GM10266 (cell line): Measurements from ENCODE around the gene CERKL.

Source experiments
- DNase-seq: peaks from one replicate; pipeline ENCODE4 v3.0.0; 2012; ENCODE audit errors: extremely low spot score
- TF ChIP-seq, protein P1 (sequence below): IDR thresholded peaks from 2 replicates; pipeline ENCODE4 v1.5.1; 2012; ENCODE audit warnings: mild to moderate bottlenecking, low read depth; ENCODE audit not compliant: control insufficient read depth, insufficient read depth; ENCODE audit errors: missing control alignments

CERKL gene

DNA sequence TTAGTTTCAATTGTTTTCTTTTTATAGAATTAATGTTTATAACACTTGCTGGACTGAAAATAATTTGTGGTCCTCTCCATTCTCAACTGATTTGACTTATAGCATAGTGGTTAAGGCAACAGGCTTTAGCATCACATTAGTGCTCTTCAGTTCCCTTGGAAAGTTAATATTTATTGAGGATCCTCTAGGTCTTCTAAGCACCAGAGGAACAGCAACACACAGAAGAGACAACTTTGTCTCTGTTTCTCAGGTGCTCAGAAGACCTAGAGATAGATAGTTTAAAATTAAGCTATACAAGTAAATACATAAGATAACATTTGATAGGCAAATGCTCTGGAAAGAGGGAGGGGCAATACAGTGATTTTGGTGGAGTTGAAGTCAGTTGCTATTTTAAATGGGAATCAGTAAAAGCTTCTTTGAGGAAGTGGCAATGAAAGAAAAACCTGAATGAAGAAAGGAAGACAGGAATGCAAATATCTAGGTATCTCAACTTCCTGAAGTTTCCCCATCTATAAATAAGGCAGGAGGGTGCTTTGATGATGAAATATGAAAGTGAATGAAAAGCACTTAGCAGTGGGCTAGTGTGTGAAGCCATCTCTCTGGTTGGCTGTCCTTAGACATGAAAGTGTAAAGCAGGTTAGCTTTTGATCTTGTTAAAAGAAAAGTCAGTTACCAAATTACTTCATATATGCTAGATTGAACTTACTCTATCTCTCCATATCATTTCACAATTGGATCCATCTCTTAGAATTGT, 15.5 kb upstream of the CERKL start:
- no peak for DNase-seq
- TF ChIP-seq, protein P1, sequence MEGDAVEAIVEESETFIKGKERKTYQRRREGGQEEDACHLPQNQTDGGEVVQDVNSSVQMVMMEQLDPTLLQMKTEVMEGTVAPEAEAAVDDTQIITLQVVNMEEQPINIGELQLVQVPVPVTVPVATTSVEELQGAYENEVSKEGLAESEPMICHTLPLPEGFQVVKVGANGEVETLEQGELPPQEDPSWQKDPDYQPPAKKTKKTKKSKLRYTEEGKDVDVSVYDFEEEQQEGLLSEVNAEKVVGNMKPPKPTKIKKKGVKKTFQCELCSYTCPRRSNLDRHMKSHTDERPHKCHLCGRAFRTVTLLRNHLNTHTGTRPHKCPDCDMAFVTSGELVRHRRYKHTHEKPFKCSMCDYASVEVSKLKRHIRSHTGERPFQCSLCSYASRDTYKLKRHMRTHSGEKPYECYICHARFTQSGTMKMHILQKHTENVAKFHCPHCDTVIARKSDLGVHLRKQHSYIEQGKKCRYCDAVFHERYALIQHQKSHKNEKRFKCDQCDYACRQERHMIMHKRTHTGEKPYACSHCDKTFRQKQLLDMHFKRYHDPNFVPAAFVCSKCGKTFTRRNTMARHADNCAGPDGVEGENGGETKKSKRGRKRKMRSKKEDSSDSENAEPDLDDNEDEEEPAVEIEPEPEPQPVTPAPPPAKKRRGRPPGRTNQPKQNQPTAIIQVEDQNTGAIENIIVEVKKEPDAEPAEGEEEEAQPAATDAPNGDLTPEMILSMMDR = no peak

- TF ChIP-seq, protein P1 = no peak
- no peak for DNase-seq
Measured at GRCh38 chr2:181670632-181671031, 13.7 kb upstream of the CERKL start.

- TF ChIP-seq, protein P1 = no peak
- DNase-seq = no peak
Measured at GRCh38 chr2:181667234-181667633, 10.3 kb upstream of the CERKL start.

DNA sequence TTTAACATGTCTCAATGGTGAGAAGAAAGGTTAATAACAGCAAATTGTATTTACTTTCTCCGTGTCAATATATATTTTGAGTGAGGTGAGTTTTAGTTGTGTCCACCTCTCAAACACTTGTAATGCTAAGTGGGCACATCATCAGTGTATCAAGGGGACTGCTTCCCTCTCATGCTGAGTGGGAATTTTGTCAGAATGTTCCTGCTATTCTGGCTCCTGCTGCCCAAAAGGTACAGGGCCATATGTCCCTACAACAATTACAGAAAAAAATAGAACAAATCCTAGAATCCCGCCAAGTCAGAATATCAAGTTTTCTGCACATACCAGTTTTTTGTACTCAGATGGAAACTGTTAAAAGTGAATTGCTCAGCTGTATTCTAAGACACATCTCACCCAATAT, 5.4 kb upstream of the CERKL start:
- TF ChIP-seq, protein P1 = no peak
- no peak for DNase-seq

- TF ChIP-seq, protein P1 = no peak
- no peak for DNase-seq
Measured at GRCh38 chr2:181660181-181660580, 3.3 kb upstream of the CERKL start.

DNA sequence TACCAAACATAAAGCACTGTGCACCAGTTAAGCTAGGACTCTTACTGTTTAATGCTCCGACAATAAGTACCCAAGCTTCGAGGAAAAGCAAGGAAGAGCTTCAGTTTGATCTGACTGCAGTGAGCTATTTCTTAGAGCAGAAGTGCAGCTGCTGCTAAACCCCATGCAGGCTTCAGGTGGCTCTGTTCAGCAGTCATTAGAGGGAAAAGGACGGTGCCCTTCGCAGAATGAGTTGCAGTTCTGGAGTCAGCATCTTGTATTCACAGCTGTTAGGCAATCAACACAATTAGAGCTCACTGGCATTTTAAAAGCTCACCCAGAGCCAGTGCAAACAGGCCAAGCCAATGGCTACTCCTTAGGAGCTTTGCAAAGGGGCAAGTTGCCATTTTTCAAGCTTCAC, 1.5 kb upstream of the CERKL start:
- DNase-seq = no peak

DNA sequence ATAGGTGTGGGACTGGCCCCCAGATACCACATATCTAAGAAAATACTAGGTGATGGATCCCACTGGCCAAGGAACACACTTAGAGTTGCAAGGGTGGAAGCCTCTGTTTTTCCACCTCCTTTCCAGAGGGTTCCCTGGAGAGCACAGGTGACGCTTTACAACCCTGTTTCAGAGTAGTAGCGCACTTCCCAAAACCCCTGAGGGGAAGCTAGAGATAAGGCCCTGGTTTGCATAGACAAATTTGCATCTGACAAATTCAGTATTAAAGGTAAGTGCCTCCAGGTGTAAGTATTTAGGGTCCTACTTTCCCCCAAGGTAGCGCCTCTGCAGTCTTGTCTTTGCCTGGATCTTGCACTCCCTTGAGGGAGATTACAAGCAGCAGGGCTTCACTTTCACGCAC, 474 bp upstream of the CERKL start:
- TF ChIP-seq, protein P1 = no peak
- DNase-seq = no peak

More for the DNA sequence above, 1.5 kb upstream of the CERKL start:
- TF ChIP-seq, protein P1 = no peak
